HG02852 (cell line): ENCODE data around the gene DNAH14.
"Not testable (repeated sequence)": the region's sequence is repeated elsewhere in the genome, so short reads cannot be mapped to it uniquely, and the experiment has no call there.

Experiments
- ATAC-seq: cut with Tn5 transposase; IDR thresholded peaks from one replicate; pipeline ENCODE4 v1.9.1; 2021; ENCODE audit warnings: mild to moderate bottlenecking, moderate library complexity; ENCODE audit not compliant: unreplicated experiment

The DNAH14 gene

GRCh38 chr1:225137976-225138375 lies 208.5 kb downstream of the DNAH14 start:
- ATAC-seq: no peak

- no peak for ATAC-seq
Measured at GRCh38 chr1:225143001-225143400, 213.5 kb downstream of the DNAH14 start.

GRCh38 chr1:225146478-225146877 lies 217.0 kb downstream of the DNAH14 start:
- no peak for ATAC-seq

DNA sequence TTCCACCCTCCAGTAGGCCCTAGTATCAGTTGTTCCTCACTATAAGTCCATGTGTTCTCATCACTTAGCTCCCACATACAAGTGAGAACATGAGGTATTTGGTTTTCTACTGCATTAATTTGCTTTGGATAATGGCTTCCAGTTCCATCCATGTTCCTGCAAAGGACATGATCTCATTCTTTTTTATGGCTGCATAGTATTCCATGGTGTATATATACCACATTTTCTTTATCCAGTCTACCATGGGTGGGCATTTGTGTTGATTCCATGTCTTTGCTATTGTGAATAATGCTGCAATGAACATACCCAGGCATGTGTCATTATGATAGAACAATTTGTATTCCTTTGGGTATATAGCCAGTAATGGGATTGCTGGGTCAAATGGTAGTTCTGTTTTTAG lies 218.3 kb downstream of the DNAH14 start:
- not testable (repeated sequence) for ATAC-seq

- no peak for ATAC-seq
Measured at GRCh38 chr1:225152061-225152460, 222.6 kb downstream of the DNAH14 start.

DNA sequence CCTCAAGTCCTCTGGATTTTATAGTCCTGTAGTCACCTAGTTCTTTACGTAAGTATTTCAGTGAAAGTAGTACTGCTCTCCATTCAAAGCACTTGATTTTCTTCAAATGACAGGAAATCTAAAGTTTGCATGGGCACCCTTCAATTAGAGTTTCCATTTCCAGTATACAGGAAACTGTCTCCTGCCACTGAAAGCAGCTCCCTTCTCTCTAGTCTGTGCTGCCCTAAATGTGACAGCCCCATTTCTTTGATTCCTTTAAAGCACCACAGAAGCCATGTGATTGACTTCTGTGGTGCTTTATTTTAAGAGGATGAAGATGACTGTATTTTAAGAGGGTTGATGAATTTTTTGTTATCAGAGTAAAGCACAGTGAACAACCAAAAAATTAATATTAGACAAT lies 226.1 kb downstream of the DNAH14 start:
- no peak for ATAC-seq

- no peak for ATAC-seq
Measured at GRCh38 chr1:225156254-225156653, 226.8 kb downstream of the DNAH14 start.

DNA sequence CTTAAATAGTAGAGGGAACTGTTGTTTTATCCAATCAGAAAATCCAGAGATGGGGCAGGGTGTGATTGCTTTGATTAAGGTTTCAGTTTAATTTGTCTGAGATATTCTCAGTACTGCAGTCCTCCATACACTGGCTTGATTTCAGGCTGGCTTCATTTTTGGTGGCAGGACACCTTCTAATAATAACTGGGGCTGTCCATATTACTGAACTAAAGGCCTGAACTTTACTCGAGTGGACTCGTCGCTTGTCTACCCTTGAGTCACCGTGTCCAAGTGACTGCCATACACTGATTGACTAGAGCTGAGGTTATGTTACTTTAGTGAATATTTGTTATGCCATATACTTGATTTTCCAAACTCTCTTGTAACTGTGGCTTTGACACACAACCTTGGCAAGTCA lies 228.8 kb downstream of the DNAH14 start:
- ATAC-seq: no peak

DNA sequence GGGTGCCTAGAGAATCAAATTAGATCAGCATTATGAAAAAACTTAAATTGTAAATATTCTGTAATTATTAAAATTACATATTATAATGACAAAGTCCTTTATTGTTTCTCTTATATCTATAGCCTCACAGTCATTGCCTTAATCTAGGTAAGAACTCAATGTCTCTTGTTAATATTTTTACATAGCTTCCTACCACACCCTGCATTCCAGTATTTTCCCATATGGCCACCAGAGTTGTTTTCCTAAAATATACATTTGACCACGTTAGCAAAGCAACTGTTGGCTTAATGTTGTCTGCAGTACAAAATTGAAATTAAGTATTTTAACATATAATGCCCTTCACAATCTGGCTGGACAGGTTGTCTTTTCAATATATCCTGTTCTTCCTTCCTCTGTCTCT lies 230.3 kb downstream of the DNAH14 start:
- no peak for ATAC-seq

- ATAC-seq: not testable (repeated sequence)
Measured at GRCh38 chr1:225177409-225177808, 247.9 kb downstream of the DNAH14 start.

- no peak for ATAC-seq
Measured at GRCh38 chr1:225179686-225180085, 250.2 kb downstream of the DNAH14 start.

- no peak for ATAC-seq
Measured at GRCh38 chr1:225182716-225183115, 253.2 kb downstream of the DNAH14 start.

GRCh38 chr1:225191199-225191753 lies 261.8 kb downstream of the DNAH14 start:
- ATAC-seq: no peak

- no peak for ATAC-seq
Measured at GRCh38 chr1:225201447-225201846, 272.0 kb downstream of the DNAH14 start.

DNA sequence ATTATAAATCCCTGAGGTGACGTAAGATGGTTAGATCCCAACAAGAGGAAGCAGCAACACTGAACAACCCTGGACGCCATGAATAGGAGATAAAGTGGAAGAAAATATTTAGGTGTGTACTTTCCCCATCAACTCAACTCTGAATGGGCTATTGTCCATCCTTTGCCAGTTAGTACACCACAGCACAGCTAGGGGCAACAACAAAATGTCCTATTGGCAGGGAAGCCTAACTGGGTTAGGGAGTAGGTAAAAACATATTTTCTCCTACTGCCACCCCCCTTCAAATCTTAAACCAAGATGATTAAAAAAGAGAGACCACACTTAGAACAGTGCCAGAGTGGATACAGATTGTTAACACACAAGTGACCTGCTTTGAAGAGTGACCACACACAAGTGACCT lies 278.3 kb downstream of the DNAH14 start:
- ATAC-seq: no peak

DNA sequence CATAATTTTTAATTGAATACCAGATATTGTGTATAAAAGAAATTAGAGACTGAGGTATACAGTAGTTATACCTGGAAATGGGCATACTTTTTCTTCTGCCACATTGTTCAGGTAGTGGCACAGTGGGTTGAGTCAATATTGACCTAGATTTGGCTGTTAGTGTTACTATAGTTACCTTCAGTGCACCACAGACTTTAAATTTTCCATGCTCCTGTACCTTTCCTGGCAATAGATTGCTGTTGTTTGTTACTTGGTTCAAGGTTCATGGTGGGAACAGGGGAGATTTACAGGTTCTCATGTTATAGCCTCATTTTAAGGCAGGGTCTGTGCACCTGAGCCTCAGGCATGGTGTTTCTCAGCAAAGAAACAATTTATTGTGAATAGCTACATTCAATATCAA lies 279.7 kb downstream of the DNAH14 start:
- ATAC-seq: no peak

DNA sequence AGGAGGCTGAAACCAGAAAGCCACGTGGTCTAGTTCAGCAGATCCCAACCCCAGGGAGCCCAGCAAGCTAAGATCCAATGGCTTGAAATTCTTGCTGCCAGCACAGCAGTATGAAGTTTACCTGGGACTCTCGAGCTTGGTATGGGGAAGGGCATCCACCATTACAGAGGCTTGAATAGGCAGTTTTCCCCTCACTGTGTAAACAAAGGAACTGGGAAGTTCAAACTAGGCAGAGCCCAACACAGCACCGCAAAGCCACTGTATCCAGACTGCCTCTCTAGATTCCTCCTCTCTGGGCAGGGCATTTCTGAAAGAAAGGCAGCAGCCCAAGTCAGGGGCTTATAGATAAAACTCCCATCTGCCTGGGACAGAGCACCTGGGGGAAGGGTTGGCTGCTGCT lies 280.7 kb downstream of the DNAH14 start:
- not testable (repeated sequence) for ATAC-seq

- not testable (repeated sequence) for ATAC-seq
Measured at GRCh38 chr1:225211694-225212442, 282.4 kb downstream of the DNAH14 start.

DNA sequence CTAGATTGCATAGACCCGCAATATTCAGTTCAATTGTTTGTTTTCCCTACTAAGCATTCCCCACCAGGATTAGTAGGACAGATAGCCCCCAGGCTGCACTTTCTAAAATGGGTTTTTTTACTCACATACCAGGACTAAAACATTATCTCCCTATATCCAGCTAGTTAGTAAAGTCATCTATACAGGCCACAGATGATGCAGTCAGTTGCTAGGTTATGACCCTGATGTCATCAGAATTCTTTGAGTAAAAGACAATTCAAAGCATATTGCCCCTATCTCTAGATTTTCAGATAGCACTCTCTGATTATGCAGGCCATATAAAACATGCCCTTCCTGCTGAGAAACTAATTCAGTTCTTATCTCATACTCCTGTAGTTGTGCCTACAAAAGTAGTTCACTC lies 294.8 kb downstream of the DNAH14 start:
- no peak for ATAC-seq

- no peak for ATAC-seq
Measured at GRCh38 chr1:225225681-225226080, 296.2 kb downstream of the DNAH14 start.

DNA sequence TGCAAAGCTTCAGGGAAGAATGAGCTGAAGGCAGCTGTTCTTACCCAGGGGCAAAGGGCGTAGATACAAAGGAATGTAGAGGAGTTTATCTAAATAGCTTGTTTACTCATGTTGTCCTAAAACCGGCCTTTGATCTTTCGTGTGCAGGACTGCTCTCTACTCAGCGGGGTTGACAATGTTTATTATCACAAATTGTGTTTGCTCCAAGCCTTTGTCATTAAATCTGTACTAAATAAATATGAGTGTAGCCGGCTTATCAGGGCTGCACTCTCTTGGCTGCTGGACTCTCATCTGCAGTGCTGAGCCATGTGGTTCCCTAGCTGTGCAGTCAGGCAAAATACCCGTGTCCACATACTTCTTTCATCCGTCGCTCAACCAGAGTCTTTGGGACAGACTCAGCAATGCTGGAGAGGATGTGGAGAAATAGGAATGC lies 299.4 kb downstream of the DNAH14 start:
- ATAC-seq: no peak

- not testable (repeated sequence) for ATAC-seq
Measured at GRCh38 chr1:225229429-225229828, 300.0 kb downstream of the DNAH14 start.

GRCh38 chr1:225230483-225230882 lies 301.0 kb downstream of the DNAH14 start:
- ATAC-seq: no peak
